Glomerular visceral epithelial cell (primary cell): ENCODE data around the gene TRIM14.
"Not testable (repeated sequence)": the region's sequence is repeated elsewhere in the genome, so short reads cannot be mapped to it uniquely, and the experiment has no call there.

Experiments used
- DNase-seq: peaks from one replicate; pipeline ENCODE4 v3.0.0-alpha.2; 2016; ENCODE audit errors: extremely low spot score

TRIM14 gene

DNA sequence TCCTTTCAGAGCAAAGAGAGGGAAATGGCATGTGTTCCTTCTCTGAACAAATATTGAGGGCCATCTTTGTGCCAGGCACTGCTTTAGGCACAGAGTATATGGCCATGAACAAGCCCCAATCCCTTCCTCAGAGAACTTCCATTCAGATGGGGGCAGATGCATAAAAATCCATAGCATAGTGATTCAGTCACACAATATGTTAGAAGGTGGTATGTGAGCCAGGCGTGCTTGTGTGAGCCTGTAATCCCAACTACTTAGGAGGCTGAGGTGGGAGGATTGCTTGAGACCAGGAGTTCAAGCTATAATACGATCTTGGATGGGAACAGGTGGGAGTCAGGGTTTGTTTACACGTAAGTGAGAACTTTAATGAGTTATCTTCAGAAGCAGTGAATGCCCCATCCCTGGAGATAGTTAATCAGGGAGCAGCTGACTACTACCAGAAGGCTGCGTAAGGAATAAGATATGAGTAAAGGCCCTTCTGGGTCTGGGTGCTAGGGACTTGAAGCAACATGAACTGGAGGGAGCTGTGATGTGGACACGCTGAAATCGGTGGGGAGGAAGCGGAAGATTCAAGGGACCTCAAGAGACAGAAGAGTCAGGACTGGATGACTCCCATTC, 35.3 kb downstream of the TRIM14 start:
- no peak for DNase-seq

DNA sequence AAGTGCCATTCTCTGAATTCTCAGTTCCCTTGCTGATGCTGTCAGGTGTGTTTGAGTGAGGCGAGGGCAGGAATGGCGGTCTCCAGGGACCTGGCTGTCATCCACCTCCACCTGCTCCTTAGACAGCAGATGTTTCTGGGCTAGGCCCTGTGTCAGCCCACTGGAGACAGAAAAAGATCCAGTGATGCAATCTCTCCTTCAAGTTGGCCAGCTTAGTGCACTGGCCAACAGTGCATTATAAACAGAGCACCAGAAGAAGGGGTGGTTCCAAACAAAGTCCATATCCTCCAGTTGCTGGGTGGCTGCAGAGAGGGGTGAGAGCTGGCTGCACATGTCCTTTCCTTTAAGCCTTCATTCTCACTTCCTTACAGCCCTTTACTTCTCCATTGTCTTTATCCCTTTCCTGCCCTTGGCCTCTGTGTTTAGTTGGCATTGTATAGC, 35.9 kb downstream of the TRIM14 start:
- no peak for DNase-seq

DNA sequence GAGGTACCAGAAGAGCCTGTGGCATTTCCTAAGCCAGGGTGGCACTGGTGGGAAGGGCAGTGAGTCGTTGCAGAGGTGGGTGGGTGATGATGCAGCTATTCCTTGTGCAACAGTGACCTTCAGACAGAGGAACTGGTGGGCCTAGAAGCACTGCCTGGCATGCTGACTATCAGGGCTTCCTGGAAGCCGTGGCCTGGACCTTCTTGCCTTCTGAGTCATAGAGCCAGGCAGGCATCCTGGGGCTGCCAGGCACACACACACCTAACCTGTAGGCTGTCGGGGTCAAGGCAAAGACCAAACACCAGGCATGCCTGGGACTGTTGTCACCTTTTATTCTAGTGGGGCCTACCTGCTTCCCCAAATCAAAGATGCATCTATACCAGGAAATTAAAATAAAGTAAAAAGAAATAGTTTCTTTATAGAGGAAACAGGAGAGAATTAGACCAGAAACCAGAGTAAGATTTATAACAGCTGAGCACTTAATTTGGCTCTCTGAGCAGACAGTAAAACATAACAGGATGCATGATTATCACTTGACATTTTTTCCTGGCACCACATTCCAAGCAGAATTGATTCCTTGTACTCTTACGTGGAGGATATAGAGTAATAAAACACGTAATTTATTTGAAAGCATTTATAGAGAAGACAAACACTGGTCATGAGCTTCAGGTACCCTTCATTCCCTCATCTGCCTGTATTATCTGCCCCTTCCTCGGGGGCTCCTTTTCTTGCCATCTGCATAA, 37.4 kb downstream of the TRIM14 start:
- DNase-seq = peak; percentile 57

DNA sequence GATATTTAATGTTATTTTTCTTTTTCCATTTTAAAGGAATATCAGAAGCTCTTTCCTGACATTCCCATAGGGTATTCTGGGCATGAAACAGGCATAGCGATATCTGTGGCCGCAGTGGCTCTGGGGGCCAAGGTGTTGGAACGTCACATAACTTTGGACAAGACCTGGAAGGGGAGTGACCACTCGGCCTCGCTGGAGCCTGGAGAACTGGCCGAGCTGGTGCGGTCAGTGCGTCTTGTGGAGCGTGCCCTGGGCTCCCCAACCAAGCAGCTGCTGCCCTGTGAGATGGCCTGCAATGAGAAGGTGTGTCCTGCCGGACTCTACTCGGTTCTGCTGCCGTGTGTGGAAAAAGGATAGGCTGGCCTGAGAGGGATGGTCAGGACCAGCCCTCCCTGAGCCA, 38.2 kb downstream of the TRIM14 start:
- DNase-seq = no peak

DNA sequence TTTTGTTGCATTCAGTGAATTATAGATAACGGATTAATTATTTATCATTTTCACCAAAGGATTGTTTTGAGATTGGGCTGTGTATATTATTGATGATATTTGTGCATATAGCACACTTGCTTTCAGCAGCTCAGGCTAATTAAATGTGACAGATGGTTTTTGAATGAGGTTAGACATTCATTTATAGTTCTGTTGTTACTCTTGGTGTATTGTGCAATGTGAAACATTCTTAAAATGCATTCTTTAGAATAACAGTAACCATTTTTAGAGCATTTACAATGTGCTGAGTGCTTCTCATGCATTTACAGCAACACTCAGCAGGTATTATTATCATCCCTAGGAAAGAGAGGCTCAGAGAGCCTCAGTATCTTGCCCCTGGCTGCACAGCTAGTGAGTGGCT, 38.7 kb downstream of the TRIM14 start:
- DNase-seq = no peak

DNA sequence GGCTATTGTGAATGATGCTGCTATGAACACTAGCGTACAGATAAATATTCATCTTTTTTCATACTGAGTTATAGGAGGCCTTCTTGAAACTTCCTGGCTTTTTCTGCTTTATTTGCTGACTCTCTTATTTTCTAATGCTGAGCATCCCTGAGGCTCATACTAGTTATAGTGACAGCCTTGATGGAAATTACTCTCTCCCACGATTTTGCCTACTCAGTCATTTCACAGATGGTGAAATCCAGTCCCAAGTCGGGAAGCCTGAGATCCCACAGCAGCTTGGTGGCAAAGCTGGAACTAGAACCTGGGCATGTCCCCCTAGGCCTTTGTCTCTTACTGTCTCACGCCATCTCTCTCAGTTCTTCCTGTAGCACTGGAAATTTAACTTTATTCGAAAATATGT, 40.1 kb downstream of the TRIM14 start:
- no peak for DNase-seq

DNA sequence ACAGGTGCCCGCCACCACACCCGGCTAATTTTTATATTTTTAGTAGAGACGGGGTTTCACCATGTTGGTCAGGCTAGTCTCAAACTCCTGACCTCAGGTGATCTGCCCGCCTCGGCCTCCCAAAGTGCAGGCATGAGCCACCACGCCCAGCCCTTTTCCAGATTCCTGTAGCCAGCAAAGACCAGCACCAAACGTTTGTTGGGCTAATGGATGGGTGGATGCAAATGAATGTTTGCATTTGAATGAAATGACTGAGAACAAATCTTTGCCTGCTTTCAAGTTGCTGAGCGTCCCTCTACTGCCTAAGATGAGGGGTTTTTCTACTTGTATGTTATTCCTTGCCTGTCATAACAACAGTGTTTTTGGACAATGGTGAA, 42.5 kb downstream of the TRIM14 start:
- DNase-seq = not testable (repeated sequence)

DNA sequence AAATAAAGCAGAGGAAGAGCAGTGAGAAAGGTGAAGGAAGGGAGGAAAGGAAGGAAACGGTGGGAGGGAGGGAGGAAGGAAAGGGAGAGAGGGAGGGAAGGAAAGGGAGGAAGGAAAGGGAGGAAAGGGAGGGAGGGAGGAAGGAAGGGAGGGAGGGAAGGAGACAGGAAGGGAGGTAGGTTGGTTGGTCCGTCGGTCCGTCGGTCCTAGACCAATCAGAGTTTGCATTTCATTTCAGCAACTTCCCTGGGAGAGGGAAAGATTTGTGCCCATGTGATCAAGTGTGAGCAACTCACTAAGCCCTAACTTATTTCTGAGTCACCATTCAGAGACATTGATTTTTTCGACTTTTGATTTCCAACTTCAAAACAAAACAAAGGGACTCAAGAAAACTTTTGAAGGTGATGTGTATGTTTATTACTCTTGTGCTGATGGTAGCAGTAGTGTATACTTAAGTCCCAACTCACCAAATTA, 43.7 kb downstream of the TRIM14 start:
- peak; percentile 31 for DNase-seq

DNA sequence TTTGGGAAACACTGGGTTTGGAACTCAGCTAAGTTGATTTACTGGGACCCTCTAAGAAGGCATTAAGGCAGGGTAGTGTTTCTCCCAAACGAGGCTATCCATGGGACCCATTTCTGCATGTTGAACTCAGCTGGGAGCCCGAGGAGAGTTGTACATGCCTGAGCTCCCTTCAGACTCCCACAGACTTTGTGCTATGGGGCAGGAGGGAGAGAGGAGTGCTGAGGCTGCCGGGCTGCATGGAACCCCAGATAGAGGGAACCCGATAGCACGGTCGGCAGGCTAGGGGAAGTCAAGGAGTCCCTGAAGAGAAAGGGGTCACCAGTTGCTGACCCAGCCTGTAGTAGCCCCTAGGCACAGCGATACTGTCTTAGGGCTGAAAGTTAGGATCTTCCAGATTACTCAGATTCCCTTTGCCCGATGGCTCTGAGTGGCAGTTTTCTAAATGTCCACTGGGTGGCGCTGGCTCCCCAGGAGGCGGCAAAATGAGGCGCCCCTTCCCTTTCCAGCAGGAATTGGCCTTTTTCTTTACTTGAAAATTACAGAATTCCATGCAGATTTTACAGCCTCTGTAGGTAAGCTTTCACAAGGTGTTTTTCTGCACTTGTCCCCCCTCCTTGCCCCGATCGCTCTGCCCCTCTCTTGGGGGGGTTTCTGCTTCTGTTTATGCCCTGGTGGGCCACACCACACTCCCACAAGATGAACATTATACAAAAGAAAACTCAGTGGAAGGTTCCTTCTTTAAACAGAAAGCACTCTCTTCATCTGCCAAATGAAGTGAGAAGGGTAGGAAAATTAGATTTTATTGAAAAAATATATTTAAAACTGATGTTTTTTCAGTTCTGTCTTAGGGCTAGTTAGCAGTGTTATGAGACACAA, 44.7 kb downstream of the TRIM14 start:
- DNase-seq = peak; percentile 71

DNA sequence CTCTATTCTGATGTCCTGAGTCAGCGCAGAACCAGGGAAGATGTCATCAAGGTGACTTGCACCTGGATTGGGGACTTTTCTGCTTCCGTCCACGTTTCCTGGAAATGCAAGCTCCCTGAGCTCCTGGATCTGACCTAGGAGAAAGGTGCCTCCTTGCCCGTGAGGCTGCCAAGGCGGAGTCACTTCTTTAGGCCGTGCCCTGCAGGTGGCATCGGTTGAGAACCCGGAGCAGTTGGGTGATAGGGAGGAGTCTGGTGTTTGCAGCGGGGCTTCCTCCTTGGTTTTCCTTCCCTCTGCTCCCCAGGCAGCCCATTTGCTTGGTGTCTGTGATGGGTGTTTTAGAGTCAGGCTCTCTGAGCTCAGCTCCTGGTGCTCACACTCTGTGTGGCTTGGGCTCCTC, 47.3 kb downstream of the TRIM14 start:
- no peak for DNase-seq

DNA sequence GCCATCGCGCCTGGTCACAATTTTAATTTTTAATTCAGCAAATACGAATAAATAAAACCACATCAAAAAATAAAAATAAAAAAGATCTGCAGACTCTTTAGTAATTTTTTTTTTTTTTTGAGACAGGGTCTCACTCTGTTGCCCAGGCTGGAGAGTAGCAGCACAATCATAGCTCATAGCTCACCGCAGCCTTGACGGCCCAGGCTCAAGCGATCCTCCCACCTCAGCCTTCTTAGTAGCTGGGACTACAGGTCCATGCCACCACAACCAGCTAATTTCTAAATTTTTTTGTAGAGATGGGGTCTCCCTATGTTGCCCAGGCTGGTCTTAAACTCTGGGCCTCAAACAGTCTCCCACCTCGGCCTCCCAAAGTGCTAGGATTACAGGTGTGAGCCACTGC, 48.3 kb downstream of the TRIM14 start:
- no peak for DNase-seq

DNA sequence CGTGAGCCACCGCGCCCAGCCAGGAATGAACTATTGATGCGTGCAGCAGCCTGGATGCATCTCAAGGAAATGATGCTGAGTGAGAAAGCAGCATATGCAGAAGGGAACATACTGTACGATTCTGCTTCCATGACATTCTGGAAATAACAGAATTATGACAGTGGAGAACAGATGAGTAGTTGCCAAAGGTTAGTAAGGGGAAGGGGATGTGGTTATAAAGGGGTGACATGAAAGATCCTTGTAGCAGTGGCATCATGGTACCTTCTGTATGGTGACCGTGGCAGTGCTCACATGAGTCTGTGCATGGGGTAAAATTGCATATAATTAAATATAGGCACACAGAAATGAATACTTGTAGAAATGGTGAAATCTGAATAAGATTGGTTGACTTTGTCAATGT, 49.5 kb downstream of the TRIM14 start:
- DNase-seq = no peak

DNA sequence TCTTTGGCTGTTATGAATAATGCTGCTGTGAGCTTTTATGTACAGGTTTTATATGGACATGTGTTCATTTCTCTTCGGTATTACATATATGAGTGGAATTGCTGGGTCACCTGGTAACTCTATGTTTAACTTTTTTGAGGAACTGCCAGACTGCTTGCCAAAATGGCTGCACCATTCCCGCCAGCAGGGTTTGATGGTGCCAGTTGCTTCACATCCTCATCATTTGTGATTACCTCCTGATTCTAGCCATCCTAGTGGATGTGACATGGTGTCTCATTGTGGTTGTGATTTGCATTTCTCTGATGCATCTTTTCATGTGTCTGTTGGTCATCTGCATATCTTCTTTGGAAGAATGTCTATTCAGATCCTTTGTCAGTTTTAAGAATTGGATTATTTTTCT, 51.8 kb downstream of the TRIM14 start:
- DNase-seq = no peak

DNA sequence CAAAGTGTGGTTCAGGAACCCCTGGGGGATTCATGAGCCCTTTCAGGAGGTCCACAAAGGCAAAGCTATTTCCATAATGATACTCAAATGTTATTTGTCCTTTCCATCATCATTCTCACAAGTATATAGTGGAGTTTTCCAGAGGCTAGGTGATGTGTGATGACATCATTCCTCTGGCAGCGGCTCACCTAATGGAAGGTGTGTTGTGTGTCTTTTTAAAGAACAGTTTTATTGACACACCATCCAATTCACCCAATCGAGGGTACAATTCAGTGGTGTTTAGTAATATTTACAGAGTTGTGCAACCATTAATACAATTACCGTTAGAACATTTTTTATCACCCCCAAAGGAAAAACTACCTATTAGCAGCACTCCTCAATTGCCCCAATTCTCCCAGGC, 52.8 kb downstream of the TRIM14 start:
- DNase-seq = no peak

DNA sequence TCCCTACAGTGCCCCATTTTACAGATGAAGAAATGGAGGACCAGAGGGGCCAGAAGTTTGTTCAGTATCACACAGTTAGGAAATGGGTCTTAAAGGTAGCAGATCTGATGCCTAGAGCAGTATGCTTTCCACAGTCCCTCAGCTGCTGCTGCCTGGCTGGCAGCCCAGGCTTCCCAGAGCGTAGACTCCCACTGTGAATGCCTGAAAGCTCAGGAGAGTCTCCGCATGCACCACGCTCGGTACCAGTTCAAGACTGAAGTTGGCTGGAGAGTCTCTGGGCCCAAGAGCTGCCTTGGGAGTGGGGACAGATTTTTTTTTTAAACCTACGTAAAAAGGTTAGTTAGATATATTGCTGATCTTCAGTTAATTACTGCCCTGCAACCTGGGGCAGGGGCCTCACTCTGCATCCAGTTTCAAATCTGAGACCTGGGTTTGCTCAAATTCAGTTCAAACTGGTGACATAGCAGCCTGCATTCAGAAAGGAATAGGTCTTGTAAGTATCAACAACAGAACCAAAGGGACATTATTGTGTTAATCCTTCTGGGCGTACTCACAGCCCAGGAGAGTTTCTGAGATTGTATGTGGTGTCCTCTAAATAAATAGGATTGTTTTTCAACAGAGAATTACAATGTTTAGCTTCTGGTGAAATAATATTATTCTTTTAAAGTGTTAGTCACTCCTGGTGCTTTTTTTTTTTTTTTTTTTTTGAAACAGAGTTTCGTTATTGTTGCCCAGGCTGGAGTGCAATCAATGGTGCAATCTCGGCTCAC, 54.2 kb downstream of the TRIM14 start:
- no peak for DNase-seq

DNA sequence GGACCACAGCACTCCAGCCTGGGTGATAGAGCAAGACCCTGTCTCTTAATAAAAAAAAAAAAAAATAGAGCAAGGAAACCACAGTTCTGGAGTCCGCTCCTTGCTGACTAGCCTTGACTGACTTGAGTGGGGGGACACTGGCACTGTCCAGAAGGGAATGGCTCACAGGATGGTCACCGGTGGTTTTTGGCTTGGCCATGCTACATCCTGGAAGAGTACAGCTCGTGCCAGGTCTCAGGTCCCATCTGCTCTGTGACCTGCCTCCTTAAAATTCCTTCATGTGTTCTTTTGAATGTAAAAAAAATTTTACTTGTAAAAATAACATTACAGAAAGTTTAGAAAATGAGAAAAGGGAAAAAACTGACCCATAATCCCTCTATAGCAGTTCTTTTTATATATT, 56.9 kb downstream of the TRIM14 start:
- DNase-seq = no peak

DNA sequence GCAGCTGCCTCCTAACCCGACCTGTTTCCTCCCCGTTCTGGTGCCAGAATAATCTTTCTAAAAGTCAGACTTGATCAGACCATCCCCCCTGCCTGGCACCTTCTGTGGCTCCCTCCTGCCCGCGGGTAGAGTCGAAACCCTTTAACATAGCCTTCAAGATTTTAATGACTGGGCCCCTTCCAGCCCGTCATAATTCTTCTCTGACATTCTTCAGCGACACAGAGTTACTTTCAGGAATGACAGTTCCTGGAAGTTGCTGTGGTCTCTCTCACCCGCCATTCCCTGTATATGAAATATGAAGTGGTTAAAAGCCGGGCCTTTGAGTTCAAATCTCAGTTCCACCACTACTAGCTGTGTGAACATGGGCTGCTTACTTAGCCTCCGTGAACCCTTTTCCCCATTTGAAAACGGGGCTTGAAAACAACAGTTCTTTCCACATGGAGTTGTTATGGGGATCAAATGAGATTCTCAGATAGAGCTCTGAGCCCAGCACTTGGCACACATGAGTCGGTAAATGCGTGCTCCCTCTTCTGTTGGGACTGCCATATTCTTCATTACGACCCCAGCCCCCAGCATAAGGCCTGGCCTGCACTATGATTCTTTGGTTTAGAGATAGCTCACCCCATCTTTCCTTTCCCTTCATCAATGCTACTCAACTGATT, 61.8 kb downstream of the TRIM14 start:
- no peak for DNase-seq

DNA sequence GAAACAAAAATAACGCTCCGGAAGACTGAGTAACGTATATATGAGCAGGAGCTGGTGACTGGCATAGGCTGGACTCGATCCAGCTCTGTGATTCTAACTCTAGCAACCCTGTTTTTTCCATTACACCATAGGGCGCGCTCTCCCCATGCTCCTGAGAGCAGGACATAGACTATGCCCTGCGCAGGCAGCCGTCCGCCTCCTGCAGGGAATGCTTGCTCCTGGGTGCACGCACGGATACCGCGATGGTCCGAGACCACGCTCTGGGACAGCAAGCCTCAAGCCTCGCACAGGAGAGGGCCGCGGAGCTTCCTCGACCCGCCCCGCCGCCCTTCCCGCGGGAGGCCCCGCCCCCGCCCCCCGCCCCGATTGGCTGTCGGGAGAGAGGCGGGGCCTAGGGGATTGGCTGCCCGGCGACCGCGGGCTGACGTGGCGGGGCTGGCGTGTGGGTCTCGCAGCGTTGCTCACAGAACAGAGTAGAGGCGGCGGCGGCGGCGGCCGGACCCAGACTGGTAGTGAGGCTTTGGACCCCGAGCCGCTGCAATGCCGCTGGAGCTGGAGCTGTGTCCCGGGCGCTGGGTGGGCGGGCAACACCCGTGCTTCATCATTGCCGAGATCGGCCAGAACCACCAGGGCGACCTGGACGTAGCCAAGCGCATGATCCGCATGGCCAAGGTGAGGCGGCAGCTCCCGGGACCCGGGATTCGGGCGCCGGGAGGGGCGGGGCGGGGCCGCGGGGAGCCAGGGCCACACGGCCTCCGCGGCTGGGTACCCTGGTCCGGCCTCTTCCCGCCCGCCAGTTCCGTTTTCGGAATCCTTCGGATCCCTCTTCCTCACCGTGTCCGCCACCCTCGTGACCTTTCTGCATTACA, 62.5 kb downstream of the TRIM14 start, which contains the start of gene NANS:
NANS (plus strand) TSS at position 464 of the 869 bp plus-strand sequence; CDS start at position 541, 77 bp downstream.
- DNase-seq = peak; percentile 97

DNA sequence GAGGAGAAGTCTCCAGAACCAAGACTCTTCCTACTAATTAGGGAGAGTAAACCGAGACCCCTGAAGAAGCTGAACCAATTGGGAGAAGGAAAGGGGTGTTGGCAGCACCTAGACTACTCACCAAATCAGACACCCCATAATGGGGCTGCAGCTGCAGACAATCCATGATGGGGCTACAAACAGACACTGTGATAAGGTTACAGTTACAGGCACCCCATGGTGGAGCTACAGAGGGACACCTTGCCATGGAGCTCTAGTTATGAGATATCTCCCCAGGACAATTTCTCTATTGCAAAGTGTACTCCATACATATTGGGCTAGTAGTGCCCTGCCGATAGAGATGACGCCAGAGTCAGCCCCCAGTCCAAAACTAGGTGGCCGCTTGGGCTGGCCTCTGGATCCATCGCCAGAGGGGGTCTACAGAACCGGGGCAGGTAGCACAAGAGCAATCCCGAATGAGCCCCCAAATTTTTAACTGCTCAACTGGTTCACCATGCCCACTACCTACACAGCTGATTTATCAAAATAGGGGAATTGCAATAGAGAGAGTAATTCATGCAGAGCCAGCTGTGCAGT, 64.6 kb downstream of the TRIM14 start:
- DNase-seq = no peak

DNA sequence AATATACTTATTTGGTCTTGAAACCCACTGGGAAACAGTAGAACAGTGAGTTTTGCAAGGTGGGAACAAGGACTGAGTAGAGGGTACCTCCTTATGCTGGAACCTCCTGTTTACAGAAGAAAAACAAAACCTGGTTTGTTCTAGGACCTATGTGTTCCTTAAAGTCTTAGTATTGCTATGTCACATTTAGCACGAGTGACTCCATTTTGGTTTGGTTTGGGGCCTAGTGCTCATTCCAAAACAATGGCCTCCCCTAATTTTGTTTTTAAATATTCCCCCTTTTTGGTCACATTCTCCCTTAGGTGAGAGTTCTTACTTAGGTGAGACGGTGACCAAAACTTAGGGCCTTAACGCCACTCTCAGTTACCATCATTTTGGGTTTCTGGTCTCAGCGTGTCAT, 68.7 kb downstream of the TRIM14 start:
- DNase-seq = no peak
